Hepatocyte (in vitro differentiated cells): ENCODE results near the gene HIP1.

Experiments used
- EZH2 ChIP-seq: fragments of 200-600 bp; sonication (generic); IDR thresholded peaks from 2 replicates; pipeline ENCODE4 v1.6.1; 2016; ENCODE audit warnings: antibody characterized with exemption, mild to moderate bottlenecking, borderline replicate concordance
- EZH2phosphoT487 ChIP-seq: fragments of 200-600 bp; sonication (generic); IDR thresholded peaks from one replicate; pipeline ENCODE4 v1.6.1; 2018; ENCODE audit warnings: antibody characterized with exemption, mild to moderate bottlenecking, low read depth, moderate library complexity; ENCODE audit not compliant: unreplicated experiment, severe bottlenecking
- TF ChIP-seq, protein P1 (sequence below): fragments of 200-600 bp; sonication (generic); IDR thresholded peaks from 2 replicates; pipeline ENCODE4 v1.5.1; 2016; ENCODE audit warnings: antibody characterized with exemption, mild to moderate bottlenecking; ENCODE audit not compliant: poor library complexity

DNA sequence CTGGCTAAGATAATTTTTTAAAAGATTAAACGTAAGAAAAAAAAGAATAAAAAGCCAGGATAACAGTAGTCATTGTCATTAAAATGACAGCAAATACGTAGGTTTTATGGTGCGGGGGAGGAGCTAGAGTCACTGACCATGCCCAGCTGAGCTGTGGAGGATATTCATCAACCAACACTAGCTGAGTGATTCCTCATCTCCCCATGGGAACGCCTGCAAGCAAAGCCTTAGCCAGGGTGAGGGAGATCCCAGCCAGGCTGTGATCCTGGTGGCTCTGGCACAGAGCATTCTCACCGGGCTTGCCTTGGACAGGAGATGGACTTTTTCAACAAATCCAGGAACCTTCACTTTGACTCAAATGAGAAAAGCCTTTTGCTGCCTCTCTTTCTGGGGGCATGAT lies 94.2 kb downstream of the HIP1 start:
- TF ChIP-seq, protein P1, sequence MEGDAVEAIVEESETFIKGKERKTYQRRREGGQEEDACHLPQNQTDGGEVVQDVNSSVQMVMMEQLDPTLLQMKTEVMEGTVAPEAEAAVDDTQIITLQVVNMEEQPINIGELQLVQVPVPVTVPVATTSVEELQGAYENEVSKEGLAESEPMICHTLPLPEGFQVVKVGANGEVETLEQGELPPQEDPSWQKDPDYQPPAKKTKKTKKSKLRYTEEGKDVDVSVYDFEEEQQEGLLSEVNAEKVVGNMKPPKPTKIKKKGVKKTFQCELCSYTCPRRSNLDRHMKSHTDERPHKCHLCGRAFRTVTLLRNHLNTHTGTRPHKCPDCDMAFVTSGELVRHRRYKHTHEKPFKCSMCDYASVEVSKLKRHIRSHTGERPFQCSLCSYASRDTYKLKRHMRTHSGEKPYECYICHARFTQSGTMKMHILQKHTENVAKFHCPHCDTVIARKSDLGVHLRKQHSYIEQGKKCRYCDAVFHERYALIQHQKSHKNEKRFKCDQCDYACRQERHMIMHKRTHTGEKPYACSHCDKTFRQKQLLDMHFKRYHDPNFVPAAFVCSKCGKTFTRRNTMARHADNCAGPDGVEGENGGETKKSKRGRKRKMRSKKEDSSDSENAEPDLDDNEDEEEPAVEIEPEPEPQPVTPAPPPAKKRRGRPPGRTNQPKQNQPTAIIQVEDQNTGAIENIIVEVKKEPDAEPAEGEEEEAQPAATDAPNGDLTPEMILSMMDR = no peak
- TF ChIP-seq EZH2 (no peak), EZH2phosphoT487 (no peak)
